Activated naive CD8-positive, alpha-beta T cell treated with anti-CD3 and anti-CD28 coated beads, Interleukin-2, amount 10 ng/mL, durations not matched to agents 7 days and 5 days (primary cell): ENCODE measurements around the gene VDR. TPM values are rescaled to one million over a fixed set of nuclear protein-coding genes. Genes with fewer than 3 reads are reported as not detected.
A peak's percentile ranks its signal among the peaks of the same experiment; 100 is the strongest.

Experiments
- ATAC-seq: fragments of 150-1000 bp; cut with Tn5 transposase; one replicate; pipeline ENCODE4 v1.10.0; 2021; ENCODE audit warnings: low read depth, moderate library complexity
- POLR2A ChIA-PET: fragments of 350-600 bp; sonication (Branson Sonifier 250); formaldehyde crosslinking; loops from one replicate; lab custom pipeline; 2021; ENCODE audit warnings: antibody characterized with exemption; lab: Charles Lee
- DNase-seq: peaks from one replicate; pipeline ENCODE4 v3.0.0; 2021
- H3K27ac Mint-ChIP-seq: one replicate; pipeline ENCODE4 v1.8.0; 2022; ENCODE audit warnings: mild to moderate bottlenecking, mixed read lengths
- H3K27me3 Mint-ChIP-seq: one replicate; pipeline ENCODE4 v1.8.0; 2022; ENCODE audit warnings: mild to moderate bottlenecking, moderate library complexity, mixed read lengths
- H3K36me3 Mint-ChIP-seq: one replicate; pipeline ENCODE4 v1.8.0; 2021; ENCODE audit warnings: mild to moderate bottlenecking, mixed read lengths
- H3K4me1 Mint-ChIP-seq: one replicate; pipeline ENCODE4 v1.8.0; 2021; ENCODE audit warnings: mixed read lengths
- H3K4me3 Mint-ChIP-seq: one replicate; pipeline ENCODE4 v1.8.0; 2022; ENCODE audit warnings: mild to moderate bottlenecking, moderate library complexity, mixed read lengths
- H3K9me3 Mint-ChIP-seq: one replicate; pipeline ENCODE4 v1.8.0; 2021; ENCODE audit warnings: mixed read lengths
- total RNA-seq, 2 experiments: library from RNA; stranded (reverse); gene quantifications; one replicate each; pipeline ENCODE4 v1.2.3, GENCODE V29; 2021

VDR gene
- total RNA-seq, 2 experiments from 2014 or later, result 13.9 to 14.3 TPM

DNA sequence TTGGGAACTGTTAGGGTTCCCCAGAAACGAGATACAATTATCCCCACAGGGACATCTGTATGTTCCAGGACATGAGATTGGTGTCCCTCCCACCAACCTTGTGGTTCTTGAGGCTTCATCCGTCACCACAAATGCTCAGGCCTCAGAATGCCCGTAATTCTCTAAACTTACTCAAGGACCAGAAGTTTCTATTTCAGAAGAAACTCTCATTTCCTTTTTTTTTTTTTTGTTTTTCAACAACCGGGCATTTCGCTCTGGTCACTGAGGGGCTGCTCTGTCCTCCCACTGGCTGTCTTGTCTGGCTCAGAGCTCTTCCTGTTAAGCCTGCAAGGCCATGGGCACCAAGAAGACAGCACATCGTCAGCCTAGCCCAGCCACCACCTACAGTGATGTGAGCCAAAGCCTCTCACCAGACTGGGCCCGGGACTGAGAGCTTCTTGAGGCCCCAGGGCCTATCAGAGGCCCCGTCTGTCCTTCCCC is 36.2 kb downstream of the VDR start:
- H3K36me3 Mint-ChIP-seq, result peaks cover 12% of the 10 kb centered on the region
- DNase-seq (no peak), ATAC-seq (no peak)
- no peak overlapping the region for H3K27ac Mint-ChIP-seq
- peaks cover 33% of the 10 kb centered on the region for H3K4me1 Mint-ChIP-seq
- H3K9me3 Mint-ChIP-seq, result no peaks in the 10 kb centered on the region
- POLR2A ChIA-PET, result interaction anchor here (1.1 to 1.6 kb wide), 4 partner anchors 15 to 61 kb away, joined by 3 to 8 read pairs (median 5); no protein-coding TSS in a partner anchor
- no peak overlapping the region for H3K4me3 Mint-ChIP-seq
- no peaks in the 10 kb centered on the region for H3K27me3 Mint-ChIP-seq

DNA sequence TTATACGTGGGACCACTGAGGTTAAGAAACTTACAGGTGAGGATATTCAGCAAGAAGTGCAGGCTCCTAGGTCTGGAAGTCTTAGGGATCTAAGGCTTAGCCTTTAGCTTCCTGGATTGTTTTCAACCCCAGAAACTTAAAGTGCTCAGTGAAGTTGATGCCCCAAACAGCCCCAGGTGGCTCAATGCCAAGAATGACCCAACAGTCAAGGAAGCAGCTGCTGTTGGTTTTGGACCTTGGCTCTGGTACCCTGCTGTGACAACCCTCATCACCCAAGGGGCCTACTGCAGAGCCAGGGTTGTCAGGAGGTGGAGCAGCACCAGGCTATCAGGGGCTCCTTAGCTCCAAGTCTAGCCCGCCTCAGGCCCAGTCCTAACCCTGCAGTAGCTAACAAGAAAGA is 36.8 kb downstream of the VDR start:
- ATAC-seq (no peak), DNase-seq (no peak)
- no peaks in the 10 kb centered on the region for H3K27me3 Mint-ChIP-seq
- H3K9me3 Mint-ChIP-seq, result no peaks in the 10 kb centered on the region
- POLR2A ChIA-PET, result interaction anchor here (0.5 to 1.8 kb wide), 5 partner anchors 12 to 60 kb away, joined by 3 to 7 read pairs (median 3); no protein-coding TSS in a partner anchor
- H3K27ac Mint-ChIP-seq, result peak overlapping the region; percentile 78
- H3K4me3 Mint-ChIP-seq, result no peak overlapping the region
- peaks cover 33% of the 10 kb centered on the region for H3K4me1 Mint-ChIP-seq
- H3K36me3 Mint-ChIP-seq, result peaks cover 10% of the 10 kb centered on the region

DNA sequence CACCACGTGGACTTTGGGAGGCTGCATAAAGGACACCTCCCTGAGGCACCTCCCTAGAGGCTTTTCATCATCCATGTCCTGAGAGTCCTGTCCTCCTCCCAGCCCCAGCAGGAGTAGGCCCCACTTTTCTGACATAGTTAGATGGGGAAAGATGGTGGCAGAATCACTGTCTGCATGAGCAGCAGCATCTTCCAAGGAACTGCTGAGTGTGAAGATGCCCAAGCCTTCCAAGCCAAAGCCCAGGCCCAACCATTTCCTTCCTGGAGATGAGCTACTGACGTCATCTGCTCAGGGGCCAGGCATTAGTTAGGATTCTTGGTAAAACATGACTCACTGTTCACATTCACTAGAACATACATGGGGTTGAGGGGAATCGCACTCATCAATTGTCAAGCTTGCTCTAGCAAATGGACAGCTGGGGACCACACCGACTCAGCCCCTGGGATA is 37.3 kb downstream of the VDR start:
- Mint-ChIP-seq H3K4me1 (peaks cover 33% of the 10 kb centered on the region), H3K27me3 (no peaks in the 10 kb centered on the region), H3K4me3 (peak overlapping the region; percentile 18), H3K27ac (peak overlapping the region; percentile 78), H3K9me3 (no peaks in the 10 kb centered on the region), H3K36me3 (peaks cover 8% of the 10 kb centered on the region)
- no peak for DNase-seq
- POLR2A ChIA-PET, result interaction anchor here (0.5 to 1.8 kb wide), 4 partner anchors 13 to 60 kb away, joined by 3 to 7 read pairs (median 4); no protein-coding TSS in a partner anchor
- ATAC-seq, result peak; percentile 66

DNA sequence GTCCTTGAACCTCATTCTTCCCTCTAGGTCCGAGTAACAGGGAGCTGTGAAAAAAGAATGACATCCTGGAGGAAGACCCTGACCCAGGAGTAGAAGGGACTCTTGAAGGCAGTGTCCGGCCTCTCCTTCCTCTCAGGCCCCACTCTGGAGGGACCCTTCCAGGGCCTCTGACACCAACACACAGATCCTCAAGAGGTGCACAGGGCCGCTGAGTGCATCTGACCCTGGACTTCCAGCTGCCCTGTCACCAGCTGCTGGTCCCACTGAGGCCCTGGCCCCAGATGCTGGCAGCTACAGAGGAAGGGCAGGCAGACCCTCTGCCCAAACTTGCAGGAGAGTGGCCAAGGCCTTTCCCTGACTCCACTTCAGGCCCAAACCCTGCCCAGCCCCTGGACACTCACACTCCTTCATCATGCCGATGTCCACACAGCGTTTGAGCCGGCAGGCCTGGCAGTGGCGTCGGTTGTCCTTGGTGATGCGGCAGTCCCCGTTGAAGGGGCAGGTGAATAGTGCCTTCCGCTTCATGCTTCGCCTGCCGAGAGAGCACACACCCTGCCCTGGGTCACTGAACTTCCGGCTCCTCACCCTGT is 40.1 kb downstream of the VDR start:
- POLR2A ChIA-PET, result no interaction called here
- peaks cover 31% of the 10 kb centered on the region for H3K4me1 Mint-ChIP-seq
- H3K27ac Mint-ChIP-seq, result peak overlapping the region; percentile 64
- ATAC-seq (no peak), DNase-seq (no peak)
- H3K36me3 Mint-ChIP-seq, result peaks cover 18% of the 10 kb centered on the region
- H3K27me3 Mint-ChIP-seq, result no peaks in the 10 kb centered on the region
- H3K4me3 Mint-ChIP-seq, result no peak overlapping the region
- H3K9me3 Mint-ChIP-seq, result no peaks in the 10 kb centered on the region

DNA sequence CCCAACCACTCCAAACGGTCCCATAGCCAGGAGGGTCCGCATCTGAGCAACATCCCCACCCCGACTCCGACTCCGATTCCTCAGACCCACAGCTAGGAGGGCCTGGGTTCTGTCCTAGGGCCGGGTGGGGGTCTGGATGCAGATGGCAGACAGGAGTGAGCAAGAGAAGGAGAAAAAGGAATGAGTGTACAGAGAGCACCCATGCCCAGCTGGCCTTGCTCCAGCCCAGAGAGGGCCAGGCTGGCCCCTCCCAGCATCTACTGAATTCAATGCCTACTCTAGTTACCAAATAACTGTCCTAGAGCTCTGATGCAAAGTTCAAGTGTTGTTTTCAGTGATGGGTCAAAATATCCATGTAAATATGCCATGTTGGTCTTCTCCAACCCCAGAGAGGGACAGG is 40.8 kb downstream of the VDR start:
- POLR2A ChIA-PET, result no interaction called here
- H3K4me1 Mint-ChIP-seq, result peaks cover 34% of the 10 kb centered on the region

DNA sequence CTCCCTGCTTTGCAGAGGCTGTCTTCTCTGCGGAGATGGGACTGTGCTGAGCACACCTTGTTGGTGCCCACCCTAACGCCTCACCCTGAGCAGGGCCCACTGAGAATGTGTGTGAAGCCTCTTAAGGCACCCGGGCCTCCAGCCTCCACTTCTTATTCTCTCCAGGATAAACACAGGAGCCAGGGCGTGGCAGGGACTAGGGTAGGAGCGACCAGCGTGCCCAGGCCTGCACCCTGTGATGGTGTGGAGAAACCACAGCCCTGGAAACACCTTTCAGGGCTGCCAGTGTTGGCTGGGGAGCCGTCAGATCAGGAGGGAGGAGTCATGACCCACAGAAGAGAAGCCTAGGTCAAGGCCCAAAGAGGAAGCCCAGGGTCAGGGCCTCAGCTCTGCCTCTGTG is 41.3 kb downstream of the VDR start:
- DNase-seq, result no peak
- no peaks in the 10 kb centered on the region for H3K27me3 Mint-ChIP-seq
- no peaks in the 10 kb centered on the region for H3K9me3 Mint-ChIP-seq
- H3K4me1 Mint-ChIP-seq, result peaks cover 30% of the 10 kb centered on the region
- no peak overlapping the region for H3K27ac Mint-ChIP-seq
- H3K4me3 Mint-ChIP-seq, result no peak overlapping the region
- POLR2A ChIA-PET, result no interaction called here
- H3K36me3 Mint-ChIP-seq, result peaks cover 14% of the 10 kb centered on the region
- no peak for ATAC-seq

More for the DNA sequence above, 40.8 kb downstream of the VDR start:
- Mint-ChIP-seq H3K36me3 (peaks cover 17% of the 10 kb centered on the region), H3K27ac (no peak overlapping the region), H3K4me3 (no peak overlapping the region), H3K27me3 (no peaks in the 10 kb centered on the region), H3K9me3 (no peaks in the 10 kb centered on the region)
- DNase-seq (no peak), ATAC-seq (no peak)

DNA sequence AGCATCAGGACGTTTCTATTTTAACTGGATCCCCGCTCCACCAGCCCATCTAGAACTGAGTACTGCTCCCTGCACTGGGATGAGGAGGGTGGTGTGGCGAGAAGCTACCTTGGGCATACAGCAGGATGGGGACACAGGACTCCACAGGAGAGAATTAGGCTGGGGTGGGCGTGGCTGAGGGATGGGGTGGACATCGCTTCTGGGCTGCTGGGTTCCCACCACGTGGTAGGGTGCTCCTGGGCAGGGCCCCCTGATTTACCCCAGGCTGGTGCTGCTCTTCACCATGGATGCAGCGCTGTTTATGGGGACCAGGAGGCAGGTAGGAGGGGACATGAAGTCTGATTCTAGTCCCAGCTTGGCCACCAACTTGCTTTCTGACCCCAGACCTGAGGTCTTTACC is 41.9 kb downstream of the VDR start:
- DNase-seq (no peak), ATAC-seq (no peak)
- H3K4me1 Mint-ChIP-seq, result peaks cover 28% of the 10 kb centered on the region

DNA sequence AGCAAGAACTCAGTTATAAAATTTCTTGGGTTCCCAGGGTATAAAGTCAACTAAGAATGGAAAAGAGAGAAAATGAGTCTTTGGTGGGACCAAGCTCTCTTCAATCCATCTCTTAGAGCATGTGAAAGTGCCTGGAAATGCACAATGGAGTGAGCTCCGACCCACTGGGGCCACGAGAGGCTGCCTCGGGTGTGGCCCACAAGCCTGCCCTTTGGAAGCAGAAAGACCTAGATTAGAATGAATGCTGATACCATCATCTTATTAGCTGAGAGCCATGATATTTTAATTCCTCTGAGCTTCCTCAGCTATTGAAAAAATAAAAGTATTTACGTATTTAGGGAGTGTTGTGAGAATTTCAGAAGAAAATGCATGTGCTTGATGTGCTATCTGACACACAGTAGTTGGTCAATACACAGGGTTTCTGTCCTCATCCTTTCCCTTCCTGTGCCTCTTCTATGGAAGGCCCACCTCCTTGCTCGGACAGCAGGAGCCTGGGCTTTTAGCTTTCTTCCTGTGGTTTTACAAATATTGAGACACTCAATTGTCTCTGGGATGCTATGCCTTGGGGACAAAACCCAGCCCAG is 42.5 kb downstream of the VDR start:
- Mint-ChIP-seq H3K27me3 (no peaks in the 10 kb centered on the region), H3K4me1 (peaks cover 22% of the 10 kb centered on the region), H3K36me3 (peaks cover 15% of the 10 kb centered on the region), H3K4me3 (no peak overlapping the region), H3K27ac (no peak overlapping the region), H3K9me3 (no peaks in the 10 kb centered on the region)
- POLR2A ChIA-PET, result interaction anchor here (1.4 kb wide), 1 partner anchor 43 kb away, joined by 4 read pairs; the partner anchor contains the start of gene VDR
- ATAC-seq (no peak), DNase-seq (no peak)

More for the DNA sequence above, 41.9 kb downstream of the VDR start:
- peaks cover 14% of the 10 kb centered on the region for H3K36me3 Mint-ChIP-seq
- no peak overlapping the region for H3K27ac Mint-ChIP-seq
- POLR2A ChIA-PET, result interaction anchor here (1.4 kb wide), 1 partner anchor 42 kb away, joined by 4 read pairs; the partner anchor contains the start of gene VDR
- H3K4me3 Mint-ChIP-seq, result no peak overlapping the region
- no peaks in the 10 kb centered on the region for H3K9me3 Mint-ChIP-seq
- no peaks in the 10 kb centered on the region for H3K27me3 Mint-ChIP-seq

DNA sequence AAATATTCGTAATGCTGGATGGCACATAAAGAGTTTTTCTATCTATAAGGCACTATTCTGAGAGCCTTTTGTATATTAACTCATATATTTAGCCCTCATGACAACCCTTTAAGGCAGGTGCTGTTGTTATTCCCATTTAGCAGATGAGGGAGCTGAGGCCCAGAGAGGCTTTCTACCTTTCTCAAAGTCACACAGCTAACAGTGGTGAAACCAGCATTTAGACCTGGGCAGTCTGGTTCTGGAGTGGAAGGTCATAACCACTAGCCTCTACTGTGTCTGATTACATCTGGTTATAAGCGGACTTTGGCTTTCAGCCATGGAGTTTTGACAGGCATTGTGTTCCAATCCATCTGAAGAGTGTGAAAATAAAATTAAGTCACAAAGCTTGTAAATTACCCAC is 43.9 kb downstream of the VDR start:
- DNase-seq, result no peak
- no peak for ATAC-seq
- Mint-ChIP-seq H3K9me3 (no peaks in the 10 kb centered on the region), H3K36me3 (peaks cover 19% of the 10 kb centered on the region), H3K27me3 (no peaks in the 10 kb centered on the region), H3K4me1 (peaks cover 20% of the 10 kb centered on the region), H3K4me3 (no peak overlapping the region), H3K27ac (peak overlapping the region; percentile 25)
- POLR2A ChIA-PET, result no interaction called here

DNA sequence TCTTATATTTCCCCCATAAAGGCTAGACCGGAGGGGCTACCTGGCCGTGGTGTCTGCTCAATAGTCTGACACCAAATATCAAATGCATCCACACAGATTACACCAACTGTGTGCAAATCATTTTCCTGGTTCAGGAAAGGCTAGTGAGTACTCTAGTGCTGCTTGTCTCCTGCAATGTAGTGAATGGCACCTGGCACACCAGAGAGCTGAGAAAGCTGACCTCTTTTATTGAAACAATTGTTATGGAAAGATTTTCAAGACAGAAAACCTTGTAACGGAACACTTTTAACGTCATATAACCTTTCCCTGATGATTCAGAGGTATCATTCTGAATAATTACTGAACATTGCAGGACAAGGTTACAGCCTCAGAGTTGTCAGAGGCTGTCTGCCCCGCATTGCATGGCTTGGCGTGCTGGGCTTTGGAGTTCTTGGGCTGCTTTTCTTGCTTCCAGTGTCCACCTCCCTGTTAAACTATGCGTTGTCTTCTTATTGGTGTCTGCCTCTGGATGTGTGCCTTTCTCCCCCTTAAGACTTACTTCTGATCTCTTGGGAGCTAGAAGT is 44.4 kb downstream of the VDR start:
- no peaks in the 10 kb centered on the region for H3K27me3 Mint-ChIP-seq
- ATAC-seq (peak; percentile 41), DNase-seq (no peak)
- peaks cover 19% of the 10 kb centered on the region for H3K36me3 Mint-ChIP-seq
- H3K4me3 Mint-ChIP-seq, result peak overlapping the region; percentile 16
- peaks cover 20% of the 10 kb centered on the region for H3K4me1 Mint-ChIP-seq
- H3K9me3 Mint-ChIP-seq, result no peaks in the 10 kb centered on the region
- POLR2A ChIA-PET, result no interaction called here
- H3K27ac Mint-ChIP-seq, result peak overlapping the region; percentile 25

DNA sequence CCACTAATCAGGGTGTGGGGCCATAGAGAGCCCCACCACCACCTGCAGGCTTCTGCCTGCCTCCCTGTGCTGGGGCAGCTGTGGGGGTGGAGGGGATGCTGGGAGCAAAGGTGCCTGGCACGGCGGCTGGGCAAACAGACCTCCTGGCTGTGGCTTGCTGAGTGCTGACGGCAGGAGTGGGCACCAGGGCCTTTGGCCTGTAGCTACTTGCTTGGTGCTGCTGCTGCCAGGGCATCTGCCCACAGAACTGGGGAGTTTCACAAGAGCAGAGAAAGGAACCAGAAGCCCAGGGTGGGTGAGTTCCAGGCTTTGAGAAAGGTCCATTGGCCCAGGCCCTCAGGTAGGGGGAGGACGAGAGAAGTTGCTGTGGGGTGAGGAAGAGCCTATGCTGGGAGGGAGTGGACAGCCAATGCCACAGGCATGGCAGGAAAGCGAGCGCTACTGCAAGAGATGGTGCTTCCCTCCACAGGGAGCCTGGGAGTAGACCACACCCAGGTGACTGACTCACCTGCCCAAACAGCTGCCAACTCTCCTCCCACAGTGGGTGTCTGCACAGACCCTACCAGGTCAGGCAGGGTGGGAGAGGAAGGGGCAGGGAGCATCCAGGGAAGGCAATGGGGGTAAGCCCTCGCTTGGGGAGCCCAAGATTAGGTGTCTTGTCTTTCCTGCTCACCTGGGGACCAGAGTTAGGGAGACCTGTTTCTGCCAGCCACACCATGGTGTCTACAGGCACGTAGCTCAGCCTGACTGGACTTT is 46.1 kb downstream of the VDR start:
- DNase-seq, result no peak
- Mint-ChIP-seq H3K9me3 (no peaks in the 10 kb centered on the region), H3K4me3 (no peak overlapping the region), H3K36me3 (peaks cover 25% of the 10 kb centered on the region), H3K27ac (no peak overlapping the region), H3K4me1 (peaks cover 20% of the 10 kb centered on the region), H3K27me3 (no peaks in the 10 kb centered on the region)
- ATAC-seq, result no peak
- POLR2A ChIA-PET, result no interaction called here

DNA sequence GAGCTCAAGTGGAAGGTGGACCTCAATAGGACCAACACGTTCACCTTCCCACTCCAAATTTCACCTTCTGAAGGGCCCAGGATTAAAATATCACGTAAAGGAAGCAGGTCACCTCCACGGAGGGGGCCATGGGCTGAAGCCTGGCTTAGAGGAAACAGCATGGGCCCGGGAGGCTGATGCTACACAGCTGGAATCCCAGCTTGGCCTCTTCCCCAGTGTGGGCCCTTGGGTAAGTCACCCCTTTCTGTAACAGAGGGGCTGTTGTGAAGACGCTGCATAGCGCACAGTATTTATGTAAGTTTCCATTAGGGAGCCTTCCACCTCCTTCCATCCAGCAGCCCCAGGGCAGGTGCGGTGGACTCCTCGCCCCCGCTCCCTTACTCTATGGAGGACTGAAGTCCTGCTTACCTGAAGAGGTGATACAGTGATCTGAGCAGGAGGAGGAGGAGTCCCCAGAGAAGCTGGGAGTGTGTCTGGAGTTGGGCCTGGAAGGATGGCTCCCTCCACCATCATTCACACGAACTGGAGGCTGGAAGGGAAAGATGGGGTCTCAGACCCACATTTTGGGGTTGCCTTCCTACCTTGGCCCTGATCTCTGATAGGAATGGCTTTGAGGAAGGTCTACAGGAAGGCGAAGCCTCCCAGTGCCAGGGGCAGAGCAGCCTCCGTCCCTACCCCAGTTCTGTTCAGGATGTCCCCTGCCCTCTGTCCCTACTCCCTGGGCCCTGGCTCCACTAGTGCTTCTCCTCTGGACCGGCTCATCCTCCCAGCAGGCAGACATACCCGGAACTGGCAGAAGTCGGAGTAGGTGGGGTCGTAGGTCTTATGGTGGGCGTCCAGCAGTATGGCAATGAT is 47.8 kb downstream of the VDR start:
- DNase-seq (no peak), ATAC-seq (no peak)
- POLR2A ChIA-PET, result interaction anchor here (1.3 kb wide), 1 partner anchor 14 kb away, joined by 5 read pairs; no protein-coding TSS in a partner anchor
- H3K36me3 Mint-ChIP-seq, result peaks cover 28% of the 10 kb centered on the region
- no peaks in the 10 kb centered on the region for H3K27me3 Mint-ChIP-seq
- H3K4me3 Mint-ChIP-seq, result no peak overlapping the region
- H3K9me3 Mint-ChIP-seq, result no peaks in the 10 kb centered on the region
- H3K27ac Mint-ChIP-seq, result no peak overlapping the region
- H3K4me1 Mint-ChIP-seq, result peaks cover 20% of the 10 kb centered on the region
